AML-193 (cell line): ENCODE measurements around the gene FSTL4.
"Not testable (repeated sequence)": the region's sequence is repeated elsewhere in the genome, so short reads cannot be mapped to it uniquely, and the experiment has no call there.

Source experiments
- DNase-seq, 2 experiments: peaks; one replicate each; lab custom pipeline; 2025; lab: John Stamatoyannopoulos, UW

Gene FSTL4

DNA sequence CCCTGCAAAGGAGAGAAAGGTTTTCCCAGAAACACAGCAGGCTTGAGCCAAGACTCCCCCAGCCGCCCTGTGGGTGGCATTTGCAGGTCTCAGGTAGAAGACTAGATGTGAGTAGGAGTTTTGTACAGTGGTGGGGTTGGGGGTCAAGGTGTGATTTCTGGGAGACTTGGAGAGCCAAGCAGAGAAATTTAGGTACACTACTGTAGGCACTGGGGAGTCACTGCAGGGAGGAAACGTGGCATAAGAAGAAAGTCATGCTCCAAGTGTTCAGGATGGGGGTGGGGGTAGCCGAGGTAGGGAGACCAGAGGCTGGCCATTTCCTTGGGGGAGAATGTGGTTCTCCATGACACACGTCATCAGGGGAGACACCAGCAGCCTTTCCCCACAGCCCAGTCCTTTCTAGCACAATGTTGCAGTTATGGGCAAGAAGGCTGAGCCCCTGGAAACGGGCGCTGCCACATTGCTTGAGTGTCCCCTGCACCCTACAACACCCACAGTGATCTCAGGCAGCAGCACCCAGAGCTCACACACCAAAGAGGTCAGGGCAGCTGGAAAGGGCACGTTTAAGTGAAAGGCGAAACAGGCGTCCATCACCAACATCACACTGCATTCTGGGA is 210.5 kb downstream of the FSTL4 start:
- no peak for DNase-seq

DNA sequence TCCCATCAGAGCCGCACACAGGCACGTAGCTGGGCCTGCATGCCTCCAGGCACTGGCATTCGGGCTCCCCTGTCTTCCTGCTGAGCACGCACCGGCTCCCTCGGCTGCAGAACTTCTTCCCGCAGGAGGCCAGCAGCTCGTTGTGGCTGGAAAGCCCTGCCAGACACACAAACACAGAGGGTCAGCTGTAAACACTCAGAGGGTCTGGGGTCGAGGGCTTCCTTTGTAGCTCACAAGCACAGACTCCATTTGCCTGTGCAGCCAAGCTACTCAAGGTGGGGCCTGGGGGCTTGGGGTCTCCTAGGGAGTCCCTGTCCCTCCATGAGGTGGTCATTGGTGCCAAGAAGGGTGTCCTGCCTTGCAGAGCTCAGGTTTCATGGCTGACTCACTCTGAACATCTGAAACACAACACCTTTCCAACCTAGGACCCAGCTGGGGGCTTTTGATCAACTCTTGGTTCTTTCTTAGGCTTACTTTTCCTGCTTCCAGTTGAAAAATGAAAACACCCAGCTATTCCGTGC is 211.4 kb downstream of the FSTL4 start:
- DNase-seq = no peak

GRCh38 chr5:133400120-133400519 is 212.2 kb downstream of the FSTL4 start:
- no peak for DNase-seq

DNA sequence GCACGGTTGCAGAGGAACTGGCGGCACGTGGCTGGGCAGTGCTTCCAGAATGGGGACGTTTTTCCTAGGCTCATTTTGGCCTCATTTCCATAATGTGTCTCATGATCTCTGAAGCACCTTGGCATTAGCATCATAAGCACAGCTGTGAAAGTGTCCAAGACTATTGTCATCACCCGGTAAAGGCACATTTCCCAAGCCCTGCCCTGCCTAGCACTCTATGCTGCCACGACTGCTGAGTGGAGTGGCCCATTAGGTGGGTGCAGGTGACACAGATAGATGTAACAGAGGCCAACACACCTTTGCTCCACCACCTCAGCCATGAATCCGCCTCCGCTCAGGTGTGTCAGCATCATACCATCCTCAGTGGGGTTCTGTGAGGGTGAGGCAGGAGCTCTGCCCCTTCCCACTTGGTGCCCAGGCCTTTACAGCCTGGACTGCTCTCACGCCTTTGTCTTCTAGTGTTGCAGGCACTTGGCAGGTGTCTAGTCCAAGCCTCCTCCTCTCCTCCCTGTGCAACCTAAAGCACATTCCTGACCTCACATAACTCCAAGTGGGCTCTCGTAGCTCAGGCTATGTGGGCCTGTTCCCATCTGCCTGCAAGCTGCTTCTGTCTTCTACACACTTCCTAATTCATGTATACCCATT is 213.0 kb downstream of the FSTL4 start:
- DNase-seq = no peak

DNA sequence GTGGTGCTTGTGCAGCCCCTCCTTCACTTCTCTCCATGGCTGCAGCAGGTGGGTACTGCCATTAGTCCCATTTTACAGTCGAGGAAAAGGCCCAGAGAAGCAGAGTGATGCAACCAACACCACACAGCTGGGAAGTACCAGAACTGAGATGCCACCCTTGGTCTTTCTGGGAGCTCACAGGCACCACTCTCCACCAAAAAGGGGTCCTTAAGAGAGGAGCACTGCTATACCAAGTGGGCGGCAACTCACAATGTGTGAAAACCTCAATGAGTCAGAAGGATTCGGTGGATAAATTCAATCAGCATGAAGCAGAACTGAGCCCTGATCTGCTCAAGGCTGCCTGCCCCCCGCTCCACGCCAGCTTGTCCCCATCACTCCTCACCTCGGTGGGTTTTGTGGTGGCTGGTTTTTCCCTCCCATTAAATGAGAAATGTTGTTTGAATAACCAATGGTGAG is 213.7 kb downstream of the FSTL4 start:
- no peak for DNase-seq

GRCh38 chr5:133397990-133398645 is 214.2 kb downstream of the FSTL4 start:
- DNase-seq = no peak

DNA sequence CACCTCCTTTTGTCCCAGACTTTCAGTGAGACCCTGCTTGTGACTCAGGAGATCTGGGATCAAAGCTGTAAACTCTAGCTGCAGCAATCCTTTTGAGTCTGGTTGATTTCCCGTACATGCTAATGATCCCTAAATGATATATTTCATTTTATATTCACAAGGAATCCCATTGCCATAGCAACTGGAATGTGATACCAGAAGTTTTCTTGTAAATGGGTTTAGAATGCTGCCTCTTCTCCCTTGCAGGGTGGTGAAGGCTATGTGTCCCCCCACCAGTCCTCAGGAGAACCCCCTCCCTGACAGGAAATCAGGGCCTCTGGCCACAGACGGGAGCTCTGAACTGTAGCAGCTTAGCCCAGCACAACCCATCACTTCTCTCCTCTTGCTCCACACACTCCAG is 215.0 kb downstream of the FSTL4 start:
- no peak for DNase-seq

DNA sequence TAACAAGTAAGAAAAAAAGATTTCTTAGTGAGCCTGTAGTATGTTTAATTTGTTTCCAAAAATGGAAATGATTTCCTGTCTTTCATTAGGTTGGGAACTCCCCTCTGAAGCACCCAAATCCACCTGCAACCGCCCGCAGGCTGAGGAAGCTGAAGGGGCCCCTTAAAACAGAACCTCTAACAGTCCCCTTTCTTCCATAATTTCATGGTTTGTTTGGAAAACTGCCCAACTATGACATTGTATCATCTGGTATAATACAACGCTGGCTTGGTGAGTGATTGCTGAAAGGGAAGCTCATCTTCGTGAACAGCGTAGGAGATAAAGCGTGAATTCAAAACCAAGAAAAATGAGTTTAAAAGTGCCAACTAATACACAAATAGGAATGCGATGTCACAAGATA is 215.5 kb downstream of the FSTL4 start:
- DNase-seq = no peak

DNA sequence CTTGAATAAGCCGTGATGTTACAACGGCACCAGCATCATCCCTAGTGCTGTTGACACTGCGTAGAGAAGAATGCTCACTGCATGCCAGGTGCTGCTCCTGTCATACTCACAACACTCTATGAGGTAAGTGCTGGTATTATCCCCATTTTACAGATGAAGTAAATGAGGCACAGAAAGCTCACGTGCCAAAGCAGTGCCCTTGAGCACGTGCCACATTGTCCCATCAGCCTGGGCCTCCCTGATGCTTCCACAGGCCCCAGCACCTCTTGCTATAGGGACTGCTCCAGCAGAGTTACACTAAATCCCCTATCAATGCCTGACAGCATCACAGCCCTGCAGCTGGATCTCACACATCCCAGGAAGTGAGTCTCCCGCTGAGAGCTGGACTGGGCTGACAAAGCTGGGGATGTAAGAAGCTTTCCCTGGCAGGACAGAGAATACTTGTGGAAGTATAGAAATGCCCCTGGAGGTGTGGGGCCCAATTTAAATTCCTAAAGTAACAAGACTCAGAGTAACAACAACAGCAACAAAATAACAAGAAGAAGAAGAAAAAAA is 216.1 kb downstream of the FSTL4 start:
- DNase-seq = no peak

DNA sequence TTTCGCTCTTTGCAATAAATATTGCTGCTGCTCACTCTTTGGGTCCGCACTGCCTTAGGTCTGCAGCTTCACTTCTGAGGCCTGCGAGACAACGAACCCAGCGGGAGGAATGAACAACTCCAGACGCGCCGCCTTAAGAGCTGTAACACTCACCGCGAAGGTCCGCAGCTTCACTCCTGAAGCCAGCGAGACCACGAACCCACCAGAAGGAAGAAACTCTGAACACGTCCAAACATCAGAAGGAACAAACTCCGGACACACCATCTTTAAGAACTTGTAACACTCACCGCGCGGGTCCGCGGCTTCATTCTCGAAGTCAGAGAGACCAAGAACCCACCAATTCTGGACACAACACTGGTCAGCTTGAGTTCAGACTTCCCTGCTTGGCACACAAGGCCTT is 217.1 kb downstream of the FSTL4 start:
- not testable (repeated sequence) for DNase-seq

GRCh38 chr5:133394477-133394817 is 217.9 kb downstream of the FSTL4 start:
- DNase-seq = not testable (repeated sequence)

GRCh38 chr5:133393776-133394476 is 218.4 kb downstream of the FSTL4 start:
- no peak for DNase-seq

GRCh38 chr5:133392448-133392847 is 219.9 kb downstream of the FSTL4 start:
- DNase-seq = no peak

DNA sequence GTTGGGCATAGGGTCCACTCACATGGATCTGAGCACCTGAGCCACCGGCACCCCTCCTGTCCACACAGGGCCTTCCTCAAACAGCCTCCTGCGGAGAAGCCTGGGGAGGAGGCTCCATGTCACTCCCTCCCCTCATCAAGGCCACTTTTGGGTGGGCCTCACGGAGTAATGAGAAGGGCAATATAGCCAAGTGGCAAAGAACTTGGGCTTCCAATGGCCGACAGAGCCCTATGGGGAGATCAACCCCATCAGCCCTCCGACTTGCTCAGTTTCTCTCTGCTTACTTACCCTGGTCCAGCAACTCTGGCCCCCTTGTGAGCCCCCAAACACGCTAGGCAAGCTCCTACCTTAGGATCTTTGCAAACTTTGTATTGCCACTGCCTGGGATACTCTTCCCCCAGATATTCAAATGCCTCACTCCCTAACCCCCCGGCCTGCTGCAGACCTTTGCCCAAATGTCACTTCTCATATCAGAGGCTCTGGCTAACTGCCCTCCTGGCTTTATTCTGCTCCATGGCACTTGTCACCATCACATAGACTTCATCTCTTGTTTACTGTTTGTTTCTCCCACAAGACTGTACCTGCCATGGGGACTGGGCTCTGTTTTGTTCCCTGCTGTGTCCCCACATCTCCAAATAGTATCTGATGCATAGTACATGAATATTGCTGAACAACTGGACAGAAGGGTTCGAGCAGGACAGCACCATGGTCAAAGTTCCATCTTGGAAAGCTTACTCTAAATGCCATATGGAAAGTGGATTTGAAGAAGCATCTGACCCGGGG is 220.8 kb downstream of the FSTL4 start:
- DNase-seq = no peak

DNA sequence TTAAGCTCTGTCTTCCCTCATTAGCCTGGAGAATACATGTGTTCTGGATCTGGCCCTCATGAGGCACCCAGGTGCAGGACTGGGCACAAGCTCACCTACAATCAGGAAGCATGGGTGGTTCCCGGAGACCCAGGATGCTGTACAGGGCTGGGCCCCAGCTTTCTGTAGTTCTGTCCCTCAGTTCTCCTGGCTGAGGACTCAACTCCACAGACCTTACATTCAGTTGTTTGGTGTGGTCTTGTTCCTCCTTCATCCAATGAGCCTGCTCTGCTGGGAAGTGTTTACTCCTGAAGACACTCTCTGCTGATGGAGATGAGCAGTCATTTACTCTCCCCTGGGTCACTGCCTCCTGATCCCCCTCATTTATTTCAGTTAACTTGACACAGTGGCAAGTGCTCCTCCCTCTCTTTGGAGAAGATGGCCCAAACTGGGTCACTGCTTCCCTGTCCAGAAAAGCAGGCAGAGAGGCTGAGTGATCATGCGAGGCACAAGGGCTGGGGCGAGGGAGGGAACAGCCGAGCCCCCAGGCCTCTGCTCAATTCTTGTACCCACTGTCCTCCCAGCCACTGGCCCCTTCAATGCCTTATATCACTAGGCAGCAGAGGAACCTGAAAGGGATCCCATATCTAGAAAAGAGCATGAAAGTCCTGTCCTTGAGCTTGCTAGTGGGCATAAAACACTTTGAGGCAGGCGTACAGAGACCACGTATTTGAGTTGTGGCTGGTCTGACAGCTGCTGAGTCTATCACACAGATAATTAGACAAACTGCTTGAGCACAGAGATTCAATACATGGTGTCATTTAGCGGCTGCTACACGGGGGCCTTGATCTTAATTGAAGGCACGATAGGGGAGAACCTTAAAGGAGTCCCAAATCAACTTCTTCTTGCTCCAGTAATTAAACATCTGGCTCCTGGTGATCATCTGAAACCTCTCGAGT is 221.7 kb downstream of the FSTL4 start:
- no peak for DNase-seq

GRCh38 chr5:133389066-133389590 is 223.2 kb downstream of the FSTL4 start:
- no peak for DNase-seq

DNA sequence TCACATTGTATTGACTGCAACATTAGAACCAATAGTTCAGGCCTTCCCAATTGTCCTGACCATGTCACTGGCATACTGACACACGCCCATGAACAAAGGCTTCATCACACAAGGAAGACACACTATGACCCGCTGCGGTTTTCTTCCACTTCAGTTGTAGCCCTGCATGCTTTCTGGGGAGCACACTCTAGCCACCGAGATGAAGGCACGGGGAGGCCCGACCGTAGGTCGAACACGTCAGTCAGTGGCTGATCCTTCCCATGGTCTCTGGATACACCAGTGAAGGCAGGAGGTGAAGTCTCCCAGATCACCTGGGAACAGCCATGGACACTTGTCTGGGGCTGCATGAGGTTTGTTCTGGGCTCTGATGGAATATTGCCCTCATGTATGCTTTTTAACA is 224.7 kb downstream of the FSTL4 start:
- no peak for DNase-seq

GRCh38 chr5:133387091-133387490 is 225.2 kb downstream of the FSTL4 start:
- no peak for DNase-seq

GRCh38 chr5:133386662-133387061 is 225.7 kb downstream of the FSTL4 start:
- no peak for DNase-seq

GRCh38 chr5:133385346-133385745 is 227.0 kb downstream of the FSTL4 start:
- DNase-seq = no peak
